Karpas-422 (cell line): ENCODE results near the gene SNCA. TPM values are rescaled to one million over a fixed set of nuclear protein-coding genes. Genes with fewer than 3 reads are reported as not detected.

Experiments used
- DNase-seq: peaks from one replicate; pipeline ENCODE4 v3.0.0-alpha.2; 2015
- H2AFZ ChIP-seq: fragments of 200-600 bp; sonication (generic); 2 replicates; pipeline ENCODE4 v1.6.1; 2014; ENCODE audit warnings: antibody characterized with exemption, low read length, mixed read lengths
- H3K27ac ChIP-seq: fragments of 200-600 bp; sonication (generic); 2 replicates; pipeline ENCODE4 v1.5.1; 2014; ENCODE audit warnings: mild to moderate bottlenecking, low read length, moderate library complexity
- H3K27me3 ChIP-seq: fragments of 200-600 bp; sonication (generic); 2 replicates; pipeline ENCODE4 v1.6.1; 2014; ENCODE audit warnings: low read length, mixed read lengths
- H3K36me3 ChIP-seq: fragments of 200-600 bp; sonication (generic); 2 replicates; pipeline ENCODE4 v1.6.1; 2014; ENCODE audit warnings: low read length, mixed read lengths; ENCODE audit not compliant: insufficient read depth
- H3K4me1 ChIP-seq: fragments of 200-600 bp; sonication (generic); 2 replicates; pipeline ENCODE4 v1.6.1; 2014; ENCODE audit warnings: mild to moderate bottlenecking, low read length, mixed read lengths
- H3K4me2 ChIP-seq: fragments of 200-600 bp; sonication (generic); 2 replicates; pipeline ENCODE4 v1.6.1; 2014; ENCODE audit warnings: low read length, low read depth, mild to moderate bottlenecking; ENCODE audit not compliant: poor library complexity, severe bottlenecking
- H3K4me3 ChIP-seq: fragments of 200-600 bp; sonication (generic); 2 replicates; pipeline ENCODE4 v1.5.1; 2014; ENCODE audit warnings: mild to moderate bottlenecking, antibody characterized with exemption, low read length, mixed read lengths
- H3K79me2 ChIP-seq: fragments of 200-600 bp; sonication (generic); 2 replicates; pipeline ENCODE4 v1.6.1; 2014; ENCODE audit warnings: mild to moderate bottlenecking, low read length, mixed read lengths
- H3K9ac ChIP-seq: fragments of 200-600 bp; sonication (generic); 2 replicates; pipeline ENCODE4 v1.6.0; 2014; ENCODE audit warnings: low read length
- H3K9me2 ChIP-seq: fragments of 200-600 bp; sonication (generic), shearing (Covaris generic); replicated peaks from 2 replicates; pipeline ENCODE4 v1.6.0; 2014; ENCODE audit warnings: mild to moderate bottlenecking, low read length, moderate library complexity; ENCODE audit not compliant: insufficient read depth
- H3K9me3 ChIP-seq: fragments of 300-700, 200-600 bp; sonication (generic); 2 replicates; pipeline ENCODE4 v1.6.1; 2014; ENCODE audit warnings: low read length, mixed read lengths
- H4K20me1 ChIP-seq: fragments of 200-600 bp; sonication (generic); 2 replicates; pipeline ENCODE4 v1.6.1; 2014; ENCODE audit warnings: mild to moderate bottlenecking, antibody characterized with exemption, low read length, low read depth; ENCODE audit not compliant: insufficient read depth
- total RNA-seq: library from RNA; depleted of rRNA; stranded (reverse); fragments of >200 nt; shearing (Covaris generic); gene quantifications from 2 replicates; pipeline ENCODE4 v1.2.3, GENCODE V29; 2014; ENCODE audit warnings: low replicate concordance; rRNA removed

Gene SNCA
- total RNA-seq, result not detected in 2 replicates

- H3K9ac ChIP-seq, result no peak within 1 kb of the TSS
- no peak within 1 kb of the TSS for H3K4me2 ChIP-seq
Measured at GRCh38 chr4:89836897-89837384, at the start of gene SNCA. TSS of gene SNCA (minus strand) at chr4:89837161. CDS start at chr4:89835667, 1,494 bp downstream.

GRCh38 chr4:89879215-89879614 is 42.3 kb upstream of the SNCA start:
- H2AFZ ChIP-seq, result no peak overlapping the region
- DNase-seq, result no peak
- no peaks in the 10 kb centered on the region for H3K9me3 ChIP-seq
- no peaks in the 10 kb centered on the region for H3K79me2 ChIP-seq
- H3K27me3 ChIP-seq, result no peaks in the 10 kb centered on the region
- no peaks in the 10 kb centered on the region for H4K20me1 ChIP-seq
- H3K36me3 ChIP-seq, result no peaks in the 10 kb centered on the region
- H3K4me3 ChIP-seq, result no peak overlapping the region
- no peaks in the 10 kb centered on the region for H3K4me1 ChIP-seq
- no peaks in the 10 kb centered on the region for H3K9me2 ChIP-seq
- no peak overlapping the region for H3K4me2 ChIP-seq
- no peak overlapping the region for H3K27ac ChIP-seq
- no peak overlapping the region for H3K9ac ChIP-seq

More at GRCh38 chr4:89836897-89837384, at the start of gene SNCA:
- Histone ChIP-seq H3K36me3 (no peaks in the 10 kb centered on the region), H3K27me3 (0 out of 2 replicates have a peak, but pooled peaks cover 3% of the 10 kb centered on the region), H3K4me1 (no peaks in the 10 kb centered on the region), H4K20me1 (no peaks in the 10 kb centered on the region), H3K27ac (no peak within 1 kb of the TSS), H2AFZ (no peak within 1 kb of the TSS), H3K9me2 (no peaks in the 10 kb centered on the region), H3K9me3 (no peaks in the 10 kb centered on the region), H3K4me3 (no peak within 1 kb of the TSS), H3K79me2 (no peaks in the 10 kb centered on the region)
- no peak for DNase-seq

- no peak overlapping the region for H3K27ac ChIP-seq
- no peak overlapping the region for H3K9ac ChIP-seq
- no peak overlapping the region for H3K4me3 ChIP-seq
- no peak overlapping the region for H3K4me2 ChIP-seq
- no peak for DNase-seq
- H3K79me2 ChIP-seq, result no peaks in the 10 kb centered on the region
- H3K36me3 ChIP-seq, result no peaks in the 10 kb centered on the region
- H3K27me3 ChIP-seq, result no peaks in the 10 kb centered on the region
- no peaks in the 10 kb centered on the region for H4K20me1 ChIP-seq
- H3K9me3 ChIP-seq, result no peaks in the 10 kb centered on the region
- H3K4me1 ChIP-seq, result no peaks in the 10 kb centered on the region
- no peak overlapping the region for H2AFZ ChIP-seq
- no peaks in the 10 kb centered on the region for H3K9me2 ChIP-seq
Measured at GRCh38 chr4:89878611-89879010, 41.6 kb upstream of the SNCA start.

DNA sequence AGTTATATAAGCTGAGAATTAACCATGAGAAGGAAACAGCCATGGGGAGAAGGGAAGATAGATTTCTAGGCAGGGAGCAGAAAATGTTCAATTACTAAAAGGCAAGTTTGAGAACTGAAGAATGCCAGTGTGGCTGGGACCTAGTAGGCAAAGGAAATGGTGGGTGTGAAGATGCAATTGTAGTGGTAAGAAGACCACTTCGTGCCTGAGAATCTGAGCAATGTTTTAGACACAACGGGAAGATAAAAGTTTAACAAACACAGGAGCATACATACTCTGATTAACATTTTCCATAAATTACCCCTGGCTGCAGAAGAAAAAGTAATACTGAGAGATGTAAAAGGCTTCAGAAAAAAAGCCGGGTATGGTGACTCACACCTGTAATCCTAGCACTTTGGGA is 39.6 kb upstream of the SNCA start:
- Histone ChIP-seq H3K9me3 (no peaks in the 10 kb centered on the region), H3K4me1 (no peaks in the 10 kb centered on the region), H3K79me2 (no peaks in the 10 kb centered on the region), H3K27me3 (no peaks in the 10 kb centered on the region), H2AFZ (no peak overlapping the region), H3K4me2 (no peak overlapping the region), H4K20me1 (no peaks in the 10 kb centered on the region), H3K4me3 (no peak overlapping the region), H3K9me2 (no peaks in the 10 kb centered on the region), H3K36me3 (no peaks in the 10 kb centered on the region), H3K27ac (no peak overlapping the region), H3K9ac (no peak overlapping the region)
- no peak for DNase-seq

- H4K20me1 ChIP-seq, result no peaks in the 10 kb centered on the region
- H3K79me2 ChIP-seq, result no peaks in the 10 kb centered on the region
- no peak overlapping the region for H3K27ac ChIP-seq
- H2AFZ ChIP-seq, result no peak overlapping the region
- H3K9me2 ChIP-seq, result no peaks in the 10 kb centered on the region
- no peak overlapping the region for H3K9ac ChIP-seq
- H3K9me3 ChIP-seq, result no peaks in the 10 kb centered on the region
- no peak overlapping the region for H3K4me3 ChIP-seq
- no peak for DNase-seq
- H3K4me1 ChIP-seq, result no peaks in the 10 kb centered on the region
- no peak overlapping the region for H3K4me2 ChIP-seq
- no peaks in the 10 kb centered on the region for H3K36me3 ChIP-seq
- H3K27me3 ChIP-seq, result no peaks in the 10 kb centered on the region
Measured at GRCh38 chr4:89871211-89871610, 34.2 kb upstream of the SNCA start.

DNA sequence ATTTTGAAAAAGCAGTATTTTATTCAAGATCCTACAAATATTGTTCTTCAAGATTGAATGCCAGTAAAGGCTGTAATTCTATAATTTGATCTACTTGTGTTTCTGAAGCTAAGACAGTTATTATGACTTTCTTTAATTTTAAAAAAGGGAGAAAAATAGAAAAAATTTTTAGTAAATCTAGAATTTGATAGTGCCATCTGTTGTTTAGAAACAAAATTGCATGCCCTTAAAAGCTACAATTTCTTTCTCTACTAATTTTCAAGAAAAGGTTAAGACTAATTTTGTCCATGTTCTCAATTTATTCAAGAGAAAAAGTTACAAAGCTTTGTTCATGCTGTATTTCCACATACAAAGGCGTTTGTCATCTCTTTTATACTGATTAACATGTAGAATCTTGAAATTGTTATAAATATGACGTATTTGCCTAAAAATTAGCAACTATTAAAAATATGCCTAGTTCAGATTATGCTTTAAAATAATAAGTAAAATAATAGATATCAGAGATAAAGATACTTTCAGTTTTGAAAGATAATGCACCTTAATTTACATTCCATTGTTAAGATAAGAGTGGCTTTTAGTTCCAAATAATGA is 32.1 kb upstream of the SNCA start:
- Histone ChIP-seq H3K4me2 (no peak overlapping the region), H3K9me3 (no peaks in the 10 kb centered on the region), H3K4me1 (no peaks in the 10 kb centered on the region), H3K9ac (no peak overlapping the region), H3K79me2 (no peaks in the 10 kb centered on the region), H3K36me3 (no peaks in the 10 kb centered on the region), H3K27me3 (no peaks in the 10 kb centered on the region), H3K27ac (no peak overlapping the region), H3K9me2 (no peaks in the 10 kb centered on the region), H2AFZ (no peak overlapping the region), H3K4me3 (no peak overlapping the region), H4K20me1 (no peaks in the 10 kb centered on the region)
- no peak for DNase-seq

DNA sequence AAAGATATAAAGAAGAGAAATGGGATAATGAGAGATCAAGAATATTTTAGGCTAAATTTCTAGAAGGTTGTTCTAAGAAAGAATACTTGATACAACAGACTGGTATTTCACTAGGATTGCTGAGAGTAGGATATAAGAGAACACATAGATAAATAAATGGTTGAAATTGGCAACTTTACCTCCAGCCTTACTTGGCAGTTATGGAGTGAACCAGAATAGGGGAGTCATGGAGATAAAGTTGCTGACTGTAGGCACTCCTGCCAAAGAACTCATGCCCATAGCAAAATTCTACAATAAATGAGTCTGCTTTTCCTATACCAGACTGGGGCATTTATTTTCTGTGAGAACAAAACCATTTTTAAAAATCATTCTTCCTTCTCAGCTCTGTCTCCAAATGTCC is 31.3 kb upstream of the SNCA start:
- no peak overlapping the region for H3K27ac ChIP-seq
- H4K20me1 ChIP-seq, result no peaks in the 10 kb centered on the region
- no peak for DNase-seq
- no peaks in the 10 kb centered on the region for H3K27me3 ChIP-seq
- no peaks in the 10 kb centered on the region for H3K9me2 ChIP-seq
- H3K36me3 ChIP-seq, result no peaks in the 10 kb centered on the region
- H3K9ac ChIP-seq, result no peak overlapping the region
- no peak overlapping the region for H2AFZ ChIP-seq
- H3K79me2 ChIP-seq, result no peaks in the 10 kb centered on the region
- no peaks in the 10 kb centered on the region for H3K9me3 ChIP-seq
- H3K4me3 ChIP-seq, result no peak overlapping the region
- no peak overlapping the region for H3K4me2 ChIP-seq
- H3K4me1 ChIP-seq, result no peaks in the 10 kb centered on the region

- Histone ChIP-seq H3K9me2 (no peaks in the 10 kb centered on the region), H4K20me1 (no peaks in the 10 kb centered on the region), H3K36me3 (no peaks in the 10 kb centered on the region), H2AFZ (no peak overlapping the region), H3K4me2 (no peak overlapping the region), H3K9ac (no peak overlapping the region), H3K79me2 (no peaks in the 10 kb centered on the region), H3K27me3 (no peaks in the 10 kb centered on the region), H3K4me1 (no peaks in the 10 kb centered on the region), H3K9me3 (no peaks in the 10 kb centered on the region), H3K27ac (no peak overlapping the region), H3K4me3 (no peak overlapping the region)
- no peak for DNase-seq
Measured at GRCh38 chr4:89863533-89863932, 26.6 kb upstream of the SNCA start.
